LNCaP clone FGC (cell line): Measurements from ENCODE around the gene FBXO10.

ENCODE experiments used
- DNase-seq: peaks from one replicate; pipeline ENCODE4 v3.0.0-alpha.2; 2011; ENCODE audit warnings: low read depth
- H3K4me3 ChIP-seq: 2 replicates; pipeline ENCODE4 v1.5.1; 2011; ENCODE audit warnings: mild to moderate bottlenecking, low read depth, low read length, control low read depth
- TF ChIP-seq, protein P1 (sequence below): IDR thresholded peaks from 2 replicates; pipeline ENCODE4 v1.5.1; 2012; ENCODE audit warnings: mild to moderate bottlenecking; ENCODE audit not compliant: control insufficient read depth, insufficient read depth; ENCODE audit errors: extremely low read depth

Gene FBXO10

DNA sequence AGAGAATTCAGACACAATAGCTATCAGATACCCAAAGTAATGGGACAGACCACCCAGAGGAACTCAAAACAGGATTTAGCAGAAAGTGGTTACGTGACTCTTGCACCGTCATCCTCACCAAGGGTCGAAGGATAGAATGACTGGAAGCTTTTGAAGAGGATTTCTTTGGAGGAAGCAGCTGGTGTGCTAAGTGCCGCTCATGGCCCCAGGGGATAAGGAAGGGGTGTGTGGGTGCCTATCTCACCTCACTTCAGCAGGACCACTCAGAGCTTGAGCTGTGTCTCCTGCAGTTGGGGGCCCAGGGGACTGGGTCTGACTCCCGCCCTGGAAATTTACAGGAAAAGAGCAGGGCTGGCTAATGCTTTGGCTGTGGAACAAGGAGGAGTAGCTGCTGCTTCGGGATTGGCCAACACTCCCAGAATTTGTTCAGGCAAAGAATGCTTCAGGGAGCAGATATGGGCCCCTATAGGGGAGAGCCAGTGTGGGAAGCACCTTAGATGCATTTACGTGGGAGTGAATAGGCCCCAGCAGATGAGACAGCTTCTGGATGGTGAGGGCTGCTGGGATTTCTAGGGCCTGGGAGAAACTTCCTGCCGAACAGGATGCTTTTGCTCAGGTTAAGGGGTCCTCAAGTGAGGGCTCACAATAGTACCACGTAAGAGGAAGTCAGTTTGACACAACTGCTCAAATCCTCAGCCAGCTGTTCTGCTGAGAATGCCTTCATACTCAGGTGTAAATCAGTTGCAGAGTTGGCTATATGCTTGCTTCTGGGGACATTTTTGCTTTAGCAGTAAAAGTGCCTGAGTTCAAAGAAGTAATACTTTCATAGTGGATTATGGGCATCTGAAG lies 45.3 kb upstream of the FBXO10 start:
- no peak for DNase-seq
- TF ChIP-seq, protein P1, sequence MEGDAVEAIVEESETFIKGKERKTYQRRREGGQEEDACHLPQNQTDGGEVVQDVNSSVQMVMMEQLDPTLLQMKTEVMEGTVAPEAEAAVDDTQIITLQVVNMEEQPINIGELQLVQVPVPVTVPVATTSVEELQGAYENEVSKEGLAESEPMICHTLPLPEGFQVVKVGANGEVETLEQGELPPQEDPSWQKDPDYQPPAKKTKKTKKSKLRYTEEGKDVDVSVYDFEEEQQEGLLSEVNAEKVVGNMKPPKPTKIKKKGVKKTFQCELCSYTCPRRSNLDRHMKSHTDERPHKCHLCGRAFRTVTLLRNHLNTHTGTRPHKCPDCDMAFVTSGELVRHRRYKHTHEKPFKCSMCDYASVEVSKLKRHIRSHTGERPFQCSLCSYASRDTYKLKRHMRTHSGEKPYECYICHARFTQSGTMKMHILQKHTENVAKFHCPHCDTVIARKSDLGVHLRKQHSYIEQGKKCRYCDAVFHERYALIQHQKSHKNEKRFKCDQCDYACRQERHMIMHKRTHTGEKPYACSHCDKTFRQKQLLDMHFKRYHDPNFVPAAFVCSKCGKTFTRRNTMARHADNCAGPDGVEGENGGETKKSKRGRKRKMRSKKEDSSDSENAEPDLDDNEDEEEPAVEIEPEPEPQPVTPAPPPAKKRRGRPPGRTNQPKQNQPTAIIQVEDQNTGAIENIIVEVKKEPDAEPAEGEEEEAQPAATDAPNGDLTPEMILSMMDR, result no peak
- no peak overlapping the region for H3K4me3 ChIP-seq

DNA sequence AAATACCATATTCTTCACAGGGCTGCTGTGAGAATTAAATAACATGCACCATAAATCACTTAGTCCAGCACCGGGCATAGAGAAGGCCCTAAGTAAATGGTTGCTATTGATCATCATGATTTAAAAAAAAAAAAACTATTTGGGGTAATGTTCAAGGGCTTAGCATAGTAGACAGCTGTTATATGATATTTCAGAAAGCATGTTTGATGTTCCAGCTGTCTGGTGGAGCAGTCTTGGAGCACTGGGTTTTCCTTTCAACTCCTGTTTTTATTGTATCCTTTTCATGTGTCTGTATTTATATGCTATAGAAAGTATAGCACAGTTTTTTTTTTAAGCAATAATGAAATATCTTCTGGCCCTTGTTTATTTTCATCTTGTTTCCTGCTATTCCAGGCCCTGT lies 44.2 kb upstream of the FBXO10 start:
- DNase-seq, result no peak
- TF ChIP-seq, protein P1, result no peak
- H3K4me3 ChIP-seq, result no peak overlapping the region

DNA sequence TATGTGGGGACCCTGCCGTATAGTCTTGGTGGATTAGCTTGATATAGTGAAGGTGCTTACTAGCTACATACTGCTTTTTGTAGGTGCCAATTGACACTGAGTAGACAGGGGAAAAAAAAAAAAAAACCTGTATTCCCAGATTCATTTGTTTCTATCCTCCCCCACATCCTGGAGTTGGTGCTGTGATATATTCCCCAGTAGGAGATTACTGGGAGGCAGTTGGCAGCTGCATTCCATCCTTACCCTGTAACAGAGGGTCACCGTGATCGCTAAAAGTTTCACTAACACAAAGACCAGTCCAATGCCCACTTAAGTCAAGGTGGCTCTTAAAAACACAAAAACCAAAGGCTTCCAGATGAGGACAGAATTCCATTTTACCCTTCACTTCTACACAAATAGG lies 43.6 kb upstream of the FBXO10 start:
- H3K4me3 ChIP-seq, result no peak overlapping the region
- TF ChIP-seq, protein P1, result no peak
- no peak for DNase-seq

DNA sequence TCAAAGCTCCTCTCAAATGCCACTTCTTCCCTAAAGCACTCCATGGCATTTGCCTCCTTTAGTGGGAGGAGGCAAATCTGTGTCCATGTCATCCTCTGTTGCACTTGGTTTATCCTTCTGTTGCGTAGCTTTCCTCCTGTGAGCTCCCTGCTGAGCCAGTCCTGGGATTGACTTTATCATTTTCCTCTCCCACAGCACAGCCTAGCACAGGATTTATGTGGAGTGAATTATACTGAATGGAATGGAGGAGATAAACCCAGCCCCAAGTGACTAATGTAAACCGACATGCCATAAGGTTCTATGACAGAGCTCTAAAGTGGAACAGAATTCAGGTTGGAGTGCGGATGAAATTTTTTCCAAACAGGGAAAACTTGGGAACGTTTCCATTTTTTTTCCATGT lies 42.6 kb upstream of the FBXO10 start:
- TF ChIP-seq, protein P1, result no peak
- no peak overlapping the region for H3K4me3 ChIP-seq
- DNase-seq, result no peak

DNA sequence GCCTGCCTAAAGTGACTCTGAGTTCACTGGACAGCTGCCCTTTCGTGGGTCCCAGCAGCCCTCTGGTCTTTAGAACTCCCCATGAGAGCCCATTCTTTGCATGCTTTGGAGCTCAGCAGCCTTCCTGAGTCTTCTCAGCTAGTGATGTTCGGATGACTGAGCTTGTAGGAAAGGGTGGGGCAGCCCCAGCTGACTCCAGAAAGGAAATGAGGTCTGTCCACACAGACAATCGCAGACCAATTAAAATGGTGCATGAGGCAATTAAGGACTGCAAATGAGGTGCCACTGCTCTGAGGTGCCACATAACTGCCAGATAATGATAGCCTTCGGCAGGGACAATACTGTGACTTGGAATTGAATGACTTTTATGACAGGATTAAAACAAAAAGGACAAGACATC lies 41.7 kb upstream of the FBXO10 start:
- TF ChIP-seq, protein P1, result no peak
- H3K4me3 ChIP-seq, result no peak overlapping the region
- no peak for DNase-seq

DNA sequence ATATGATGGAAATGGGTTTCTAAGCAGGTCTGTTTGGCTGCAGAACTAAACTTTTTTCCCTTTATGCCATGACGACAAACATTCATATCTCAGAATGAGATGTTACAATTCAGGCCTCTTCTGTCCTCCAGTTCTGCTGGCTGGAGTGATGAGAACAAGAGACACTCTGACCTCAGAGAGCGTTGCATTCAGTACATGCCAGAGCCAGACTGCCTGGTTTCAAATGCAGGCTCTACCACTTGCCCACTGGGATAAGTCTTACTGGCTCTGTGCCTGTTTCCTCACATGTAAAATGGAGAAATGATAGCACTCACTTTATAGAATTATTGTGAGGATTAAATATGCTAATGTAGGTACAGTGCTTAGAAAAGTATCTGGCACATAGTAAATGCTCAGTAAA lies 41.0 kb upstream of the FBXO10 start:
- TF ChIP-seq, protein P1, result no peak
- DNase-seq, result no peak

DNA sequence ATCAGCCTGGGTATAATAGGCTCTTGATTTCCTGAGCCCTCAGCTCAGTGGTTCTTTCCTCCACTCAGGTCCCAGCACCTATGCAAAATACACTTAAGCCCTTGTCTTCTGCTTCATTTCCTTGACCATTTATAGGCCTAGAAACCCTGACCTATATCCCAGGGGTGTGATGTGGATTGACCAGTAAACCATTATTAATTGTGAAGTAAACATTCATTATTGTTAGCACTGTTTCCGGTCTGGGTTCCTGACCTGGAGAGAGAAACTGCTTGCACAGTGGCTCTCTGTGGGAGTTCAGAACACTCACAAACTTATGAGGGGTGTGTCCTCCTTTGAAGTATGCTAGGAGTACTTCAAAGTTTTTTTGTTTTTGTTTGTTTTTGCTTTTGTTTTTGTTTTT lies 35.8 kb upstream of the FBXO10 start:
- TF ChIP-seq, protein P1, result no peak
- no peak overlapping the region for H3K4me3 ChIP-seq
- no peak for DNase-seq

More for the DNA sequence above, 41.0 kb upstream of the FBXO10 start:
- no peak overlapping the region for H3K4me3 ChIP-seq
